ENCODE results near the gene REPS2. TPM values are rescaled to one million over a fixed set of nuclear protein-coding genes. Genes with fewer than 3 reads are reported as not detected.

Gene REPS2
- polyA plus RNA-seq, 12 donors = 6.7 to 18.9 (median 9.8) TPM; not detected in 1

DNA sequence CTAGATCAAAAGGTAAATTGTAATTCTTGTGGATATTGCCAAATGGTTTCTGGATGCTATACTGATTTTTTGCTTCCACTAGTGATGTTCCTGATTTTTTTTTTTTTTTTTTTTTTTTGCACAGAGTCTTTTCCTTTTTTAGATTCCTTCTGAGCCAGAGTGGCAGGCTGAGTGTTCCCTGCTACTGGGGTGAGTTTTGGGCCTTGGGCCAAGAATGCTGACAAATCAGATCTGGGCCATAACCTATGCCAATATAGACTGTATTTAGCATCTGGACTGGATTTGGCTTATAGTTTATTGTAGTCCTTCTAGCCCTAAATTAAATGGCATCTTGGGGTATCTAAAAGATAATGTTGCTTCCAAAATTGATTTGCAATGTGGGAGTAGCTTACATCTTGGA, 52.8 kb downstream of the REPS2 start:
- no peak for DNase-seq

DNA sequence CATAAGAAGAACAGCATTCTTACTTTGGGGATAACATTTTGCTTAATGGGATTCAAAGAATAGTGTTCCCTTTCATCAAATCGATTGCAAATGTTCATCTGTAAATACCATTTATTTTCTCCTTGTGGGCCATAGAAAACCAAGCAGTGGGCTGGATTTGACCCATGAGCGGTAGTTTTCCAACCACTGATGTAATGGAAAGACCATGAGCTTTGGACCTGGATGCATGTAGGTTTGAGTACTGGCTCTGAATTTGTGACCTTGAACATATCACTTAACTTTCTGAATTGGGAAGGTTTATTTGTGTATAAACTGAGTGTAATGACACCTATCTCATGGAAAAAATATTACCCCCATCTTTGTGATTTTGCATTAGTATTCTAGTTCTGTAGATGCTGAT, 54.3 kb downstream of the REPS2 start:
- DNase-seq = no peak

DNA sequence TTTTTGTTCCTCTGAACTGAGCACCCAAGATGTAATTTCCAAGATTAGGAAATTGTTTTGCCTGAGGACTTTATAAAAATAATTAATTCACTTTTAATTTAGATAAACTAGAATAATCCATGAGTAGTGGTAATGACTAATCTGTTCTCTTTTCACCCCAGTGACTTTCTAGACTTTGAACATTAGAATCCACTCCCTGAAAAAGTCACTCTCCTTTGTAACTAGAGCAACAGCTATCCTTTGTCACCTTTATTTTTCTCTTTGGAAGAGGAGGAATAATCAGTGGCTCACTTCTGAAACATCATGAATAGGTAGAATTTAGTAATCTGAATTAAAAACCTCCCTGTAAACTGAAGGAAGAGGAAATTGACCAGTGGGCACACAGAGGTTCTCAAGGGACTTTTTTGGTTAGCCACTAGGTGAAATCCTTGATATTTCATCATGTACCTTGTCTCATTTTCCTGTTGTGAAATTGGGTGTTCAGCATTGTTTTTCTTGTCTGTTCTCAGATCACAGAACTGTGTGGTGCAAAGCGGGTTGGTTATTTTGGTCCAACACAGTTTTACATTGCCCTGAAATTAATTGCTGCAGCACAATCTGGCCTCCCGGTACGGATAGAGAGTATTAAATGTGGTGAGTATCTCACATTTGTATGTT, 59.4 kb downstream of the REPS2 start:
- DNase-seq = no peak

DNA sequence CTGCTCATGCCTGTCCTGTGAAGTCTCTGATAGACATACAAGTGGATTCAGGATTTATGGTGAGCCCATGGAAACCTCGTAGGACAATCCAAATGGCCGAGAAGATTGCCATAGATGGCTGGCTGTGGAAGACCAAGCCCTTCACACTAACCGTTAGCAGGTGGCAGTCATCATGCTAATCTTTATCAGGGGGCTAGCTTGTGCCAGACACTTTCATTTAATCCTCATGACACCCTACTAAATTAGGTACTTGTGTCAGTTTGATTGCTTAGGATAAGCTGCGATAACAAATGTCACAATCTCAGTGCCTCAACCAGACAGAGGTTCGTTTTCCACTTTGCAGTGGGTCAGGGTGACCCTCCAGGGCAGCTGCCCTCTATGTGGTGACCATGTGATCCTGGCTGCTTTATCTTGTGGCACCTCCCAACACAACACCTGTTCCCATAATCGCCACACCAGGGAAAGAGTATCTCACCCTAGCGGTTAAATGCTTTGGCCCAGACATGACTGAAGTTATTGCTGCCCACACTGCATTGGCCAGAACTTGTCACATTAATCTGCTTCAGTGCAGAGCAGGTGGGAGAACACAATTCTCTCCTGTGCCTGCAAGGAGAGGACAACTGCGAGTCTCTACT, 60.8 kb downstream of the REPS2 start:
- no peak for DNase-seq

DNA sequence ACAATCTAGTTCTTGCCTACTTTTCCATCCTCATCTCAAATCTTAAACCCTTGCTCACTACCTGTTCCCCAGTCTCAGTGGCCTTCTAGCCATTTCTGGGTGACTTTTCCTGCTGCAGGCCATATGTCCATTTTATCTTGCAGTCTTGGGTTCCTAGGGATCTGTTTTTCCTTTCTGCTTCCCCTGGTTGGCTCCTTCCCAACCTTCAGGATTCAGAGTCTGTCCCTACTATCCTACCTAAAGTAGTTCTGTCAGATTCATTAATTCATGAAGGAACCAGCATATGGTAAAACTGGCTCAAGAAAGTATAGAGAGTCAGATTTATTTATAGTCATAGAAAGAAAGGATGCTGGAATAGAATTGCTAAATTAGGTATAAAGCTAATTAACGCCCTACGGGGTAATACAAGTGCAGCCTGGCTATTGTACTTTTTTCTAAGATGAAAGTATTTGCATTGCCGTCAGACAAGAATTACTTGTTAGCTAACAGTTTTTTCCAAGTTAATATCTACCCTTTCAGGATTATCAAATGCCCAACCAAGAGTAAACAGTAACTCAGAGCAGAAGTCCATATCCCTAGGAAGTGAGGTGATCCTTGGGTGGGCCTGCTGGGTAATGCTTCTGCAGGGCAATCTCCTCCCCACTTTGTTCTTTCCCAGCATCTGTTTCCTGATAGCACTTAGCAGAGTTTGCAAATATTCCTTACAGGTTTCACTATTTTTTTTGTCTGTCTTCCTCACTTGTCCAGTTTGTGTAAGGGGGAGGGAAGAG, 63.6 kb downstream of the REPS2 start:
- DNase-seq = no peak

DNA sequence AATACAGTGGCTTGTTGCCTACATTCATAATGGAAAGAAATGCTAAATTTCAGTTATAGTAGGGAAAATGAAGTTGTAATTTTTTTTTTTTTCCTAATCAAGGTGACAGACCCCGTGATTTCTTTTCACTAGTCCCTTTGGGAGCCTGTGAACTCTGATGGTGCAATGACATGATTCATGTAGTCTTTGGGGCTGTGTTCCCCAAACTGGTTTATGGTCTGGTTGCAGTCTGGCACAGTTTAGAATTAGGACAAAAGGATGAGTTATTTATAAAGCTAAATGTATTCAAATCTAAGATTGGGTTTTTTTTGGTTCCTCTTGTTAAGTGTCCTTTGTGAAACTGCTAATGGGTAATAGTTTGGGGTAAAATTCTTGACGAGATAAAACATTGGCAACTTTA, 66.0 kb downstream of the REPS2 start:
- no peak for DNase-seq

DNA sequence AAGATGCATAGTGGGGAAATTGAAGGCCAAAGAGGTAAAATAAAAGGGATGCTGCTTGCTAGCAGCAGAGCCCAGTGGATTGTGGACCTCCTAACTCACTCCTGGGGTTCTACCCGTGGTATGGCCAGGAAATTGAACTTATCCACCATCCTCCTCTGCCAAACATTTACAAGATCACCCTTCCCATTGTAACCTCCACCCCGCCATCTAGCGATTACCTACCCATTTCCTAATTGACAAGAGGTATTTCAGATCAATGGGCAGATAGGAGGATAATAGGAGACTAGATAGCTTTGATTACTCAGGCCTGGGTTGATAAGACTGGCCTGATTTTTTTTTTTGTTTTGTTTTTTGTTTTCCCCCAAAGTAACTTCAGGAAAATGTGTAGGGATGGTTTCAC, 67.8 kb downstream of the REPS2 start:
- DNase-seq = no peak

DNA sequence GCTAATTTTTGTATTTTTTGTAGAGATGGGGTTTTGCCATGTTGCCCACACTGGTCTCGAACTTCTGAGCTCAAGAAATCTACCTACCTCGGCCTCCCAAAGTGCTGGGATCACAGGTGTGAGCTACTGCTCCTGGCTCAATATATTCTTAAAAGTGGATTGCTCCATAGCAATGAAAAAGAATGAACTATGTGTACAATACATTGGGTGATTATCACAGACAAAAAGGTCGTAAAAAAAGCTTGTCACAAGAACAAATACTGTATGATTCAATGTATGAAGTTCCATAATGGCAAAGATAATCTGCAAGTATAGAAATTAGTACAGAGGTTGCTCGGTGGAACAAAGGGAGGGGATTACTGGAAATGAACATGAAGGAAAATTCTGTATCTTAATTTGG, 70.7 kb downstream of the REPS2 start:
- DNase-seq = no peak

DNA sequence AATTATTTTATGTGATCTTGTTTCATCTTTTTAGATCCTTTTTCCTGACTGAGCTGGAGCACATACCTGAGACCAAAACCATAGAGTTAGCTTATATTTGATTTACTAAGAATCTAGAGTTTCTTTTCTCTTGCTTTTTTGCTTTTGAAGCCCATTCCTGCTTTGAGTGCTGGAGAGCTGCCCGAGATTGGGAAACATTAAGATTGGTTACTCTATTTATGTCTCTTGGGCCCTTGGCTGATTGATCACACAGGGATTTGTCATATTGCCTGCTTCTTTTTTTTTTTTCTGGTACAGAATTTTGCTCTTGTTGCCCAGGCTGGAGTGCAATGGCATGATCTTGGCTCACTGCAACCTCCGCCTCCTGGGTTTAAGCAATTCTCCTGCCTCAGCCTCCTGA, 73.9 kb downstream of the REPS2 start:
- no peak for DNase-seq

DNA sequence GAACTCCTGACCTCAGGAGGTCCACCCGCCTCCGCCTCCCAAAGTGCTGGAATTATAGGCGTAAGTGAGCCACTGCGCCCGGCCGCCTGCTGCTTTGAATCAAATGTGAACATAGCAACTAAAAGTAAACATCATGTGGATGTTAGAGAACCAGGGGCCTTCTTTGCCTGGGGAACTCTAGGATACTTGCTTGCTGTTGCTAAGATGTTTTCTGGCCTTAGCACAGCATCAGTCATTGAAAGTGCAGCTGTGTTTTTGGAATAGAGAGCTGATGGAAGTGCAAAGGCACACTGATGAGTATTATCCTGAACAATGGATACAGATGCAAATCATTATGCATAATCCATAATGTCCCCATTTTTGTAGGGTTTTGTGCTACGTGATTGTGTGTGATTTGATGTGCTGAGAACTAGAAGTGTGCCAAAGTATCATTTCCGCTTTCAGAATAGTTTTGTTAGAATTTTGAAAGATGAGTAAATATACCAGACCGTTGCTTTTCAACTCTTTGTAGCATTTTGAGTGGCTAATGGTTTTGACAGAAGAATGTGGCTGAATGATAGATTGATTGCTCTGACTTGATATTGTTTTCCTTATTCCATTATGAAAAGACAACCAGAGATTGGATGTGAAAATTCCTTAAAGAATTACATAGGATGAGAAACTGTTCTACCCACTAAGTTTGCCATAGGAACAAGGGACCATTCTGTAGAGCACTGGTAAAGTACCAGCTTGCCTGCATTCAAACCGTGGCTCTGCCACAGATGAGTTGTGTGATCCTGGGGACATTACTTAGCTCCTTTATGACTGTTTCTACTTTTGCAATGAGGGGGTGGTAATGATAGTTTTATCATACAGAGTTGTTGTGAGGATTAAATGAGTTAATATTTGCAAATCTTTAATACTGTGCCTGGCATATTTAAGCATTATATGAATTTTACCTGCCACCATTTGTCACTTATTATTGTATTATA, 74.7 kb downstream of the REPS2 start:
- peak; percentile 67 for DNase-seq

DNA sequence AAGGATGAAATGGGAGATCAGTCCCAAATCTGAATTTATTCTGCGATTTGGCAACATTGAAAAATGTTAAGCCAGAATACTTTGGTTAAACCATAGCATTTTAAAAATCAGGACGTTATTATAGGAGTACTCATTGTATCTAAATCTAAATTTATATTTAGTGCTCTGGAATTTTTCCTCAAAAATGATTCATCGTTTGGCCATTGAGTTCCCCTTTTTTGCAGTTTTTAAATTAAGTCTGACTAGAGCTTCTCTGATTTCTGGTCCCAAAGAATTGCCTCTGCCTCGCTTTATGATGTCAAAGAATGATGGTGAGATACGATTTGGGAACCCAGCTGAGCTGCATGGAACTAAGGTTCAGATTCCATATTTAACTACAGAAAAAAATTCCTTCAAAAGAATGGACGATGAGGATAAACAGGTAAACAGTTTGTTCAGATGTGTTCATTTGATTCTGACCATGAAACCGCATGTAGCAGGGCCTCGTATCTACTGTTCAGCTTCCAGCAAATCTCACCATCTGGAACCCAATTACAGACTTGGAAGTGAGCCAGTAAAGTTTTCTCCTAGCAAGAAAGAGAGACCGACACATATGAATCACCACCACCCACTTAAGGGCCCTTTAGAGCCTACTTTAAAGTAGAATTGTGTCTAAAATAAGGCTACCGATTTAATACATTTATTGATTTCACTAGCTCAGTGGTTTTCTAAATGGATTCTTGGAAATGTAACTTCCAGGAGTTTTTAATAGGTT, 75.6 kb downstream of the REPS2 start:
- DNase-seq = no peak

DNA sequence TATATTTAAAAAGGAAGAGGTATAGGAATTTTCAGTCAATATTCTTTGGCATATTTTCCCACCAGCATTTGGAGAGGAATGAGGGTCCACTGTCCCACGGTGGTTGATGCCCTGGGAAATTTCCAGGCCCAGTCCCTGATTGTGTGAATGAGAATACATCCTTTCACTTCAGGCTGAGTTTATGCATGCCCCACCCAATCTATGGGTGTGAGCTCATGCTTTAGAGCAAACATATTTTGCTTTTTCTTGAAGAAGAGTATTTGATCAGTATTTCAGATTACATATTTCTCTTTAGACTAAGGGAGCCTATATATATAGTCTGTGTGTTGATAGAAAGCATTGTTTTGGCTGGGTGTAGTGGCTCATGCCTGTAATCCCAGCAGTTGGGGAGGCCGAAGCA, 77.2 kb downstream of the REPS2 start:
- DNase-seq = no peak

DNA sequence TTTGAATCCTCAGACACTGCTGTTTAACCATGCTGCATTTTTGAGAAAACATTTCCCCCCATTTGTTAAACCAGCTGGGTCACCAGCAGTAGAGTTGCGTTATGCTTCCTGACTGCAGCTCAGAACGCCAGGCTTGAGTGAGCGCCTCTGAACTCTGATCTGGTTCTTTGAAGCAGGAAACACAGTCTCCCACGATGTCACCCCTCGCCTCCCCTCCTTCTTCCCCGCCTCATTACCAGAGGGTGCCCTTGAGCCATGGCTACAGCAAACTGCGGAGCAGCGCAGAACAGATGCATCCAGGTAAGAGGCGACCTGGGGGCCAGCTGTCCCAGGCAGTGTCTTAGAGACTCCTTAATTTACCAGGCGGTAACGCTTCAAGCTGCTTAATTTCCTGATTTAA, 78.4 kb downstream of the REPS2 start:
- no peak for DNase-seq

DNA sequence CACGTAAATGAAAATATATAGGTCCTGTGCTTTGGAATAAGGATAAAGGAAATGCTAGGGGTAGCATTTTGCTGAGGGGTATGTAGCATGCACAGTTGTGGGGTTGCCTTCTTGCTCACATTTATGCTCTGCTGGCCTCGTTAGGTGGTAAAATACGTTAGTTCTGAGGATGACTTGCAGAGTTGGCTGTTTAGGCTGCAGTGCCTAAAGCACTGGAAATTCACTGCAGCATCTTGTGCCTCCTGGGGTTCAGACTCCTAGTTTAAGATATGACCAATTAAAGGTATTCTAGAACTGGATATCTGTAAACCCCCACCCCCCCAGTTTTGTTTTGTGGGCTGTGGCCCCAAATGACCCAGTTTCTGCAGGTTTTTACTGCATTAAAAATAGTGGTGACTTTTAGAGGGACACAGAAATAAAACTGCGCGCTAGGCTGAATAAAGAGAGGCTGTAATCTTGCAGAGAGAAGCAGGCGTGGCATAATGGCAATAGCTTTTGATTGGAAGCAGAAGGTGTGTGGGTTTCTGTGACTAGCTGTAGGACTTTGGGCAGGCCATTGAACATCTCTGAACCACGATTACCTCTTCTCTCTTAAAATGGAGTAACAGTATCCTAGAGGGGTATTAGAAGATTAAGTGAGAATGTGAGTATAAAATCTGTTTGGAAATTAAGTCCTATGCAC, 79.3 kb downstream of the REPS2 start:
- no peak for DNase-seq

DNA sequence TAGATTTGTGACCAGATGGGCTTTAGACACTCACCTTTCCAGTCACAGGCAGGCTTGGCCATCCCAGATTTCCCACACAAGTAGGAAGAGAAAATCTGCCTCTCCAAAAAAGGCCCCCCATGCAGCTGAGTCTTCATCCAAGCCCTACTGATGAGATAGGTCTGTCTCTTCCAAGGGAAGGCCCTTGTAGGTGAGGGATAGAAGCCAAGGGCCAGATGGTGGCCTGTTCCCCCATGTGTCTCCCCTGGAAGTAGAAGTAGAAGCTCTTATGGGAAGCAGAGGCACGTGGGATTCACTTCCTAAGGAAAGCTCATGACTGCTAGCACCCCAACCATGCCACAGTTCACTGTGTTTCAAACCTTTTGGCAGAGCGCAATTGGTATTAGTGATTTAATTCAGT, 81.5 kb downstream of the REPS2 start:
- no peak for DNase-seq

DNA sequence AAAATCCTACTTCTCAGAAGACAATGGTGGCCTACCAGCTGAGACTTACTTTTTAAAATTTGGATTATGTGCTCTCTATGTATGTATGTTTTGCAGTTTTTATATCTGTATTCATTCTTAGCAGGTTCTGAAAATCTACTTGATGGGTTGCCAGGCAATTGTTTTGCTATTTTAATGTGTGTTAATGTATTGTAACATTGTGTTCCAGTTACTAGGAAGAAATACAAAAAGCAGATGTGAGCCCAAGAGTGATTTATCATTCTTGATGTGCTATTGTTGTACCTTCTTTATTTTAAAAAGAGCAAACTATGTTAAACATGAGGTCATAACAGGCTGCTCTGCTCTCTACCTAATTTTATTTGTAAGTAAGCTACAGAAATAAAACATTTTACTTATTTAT, 81.9 kb downstream of the REPS2 start:
- no peak for DNase-seq

DNA sequence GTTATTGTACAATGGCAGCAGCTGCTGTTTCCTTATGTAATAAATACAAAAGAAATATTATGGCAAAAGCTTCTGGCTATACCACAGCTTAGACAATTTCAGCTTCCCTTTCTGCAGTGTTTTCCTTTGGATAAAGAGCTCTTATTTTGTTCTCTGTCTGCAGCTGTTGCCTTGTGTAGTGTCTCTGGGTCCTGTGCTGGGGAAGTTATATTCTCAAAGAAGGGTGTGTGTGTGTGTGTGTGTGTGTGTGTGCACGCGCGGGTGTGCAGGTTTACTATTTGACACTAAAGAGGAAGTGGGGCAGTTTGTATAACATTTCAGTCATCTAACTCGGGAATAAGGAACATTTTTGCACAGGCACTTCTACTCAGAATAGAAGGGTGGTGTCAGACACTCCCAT, 83.6 kb downstream of the REPS2 start:
- DNase-seq = no peak

DNA sequence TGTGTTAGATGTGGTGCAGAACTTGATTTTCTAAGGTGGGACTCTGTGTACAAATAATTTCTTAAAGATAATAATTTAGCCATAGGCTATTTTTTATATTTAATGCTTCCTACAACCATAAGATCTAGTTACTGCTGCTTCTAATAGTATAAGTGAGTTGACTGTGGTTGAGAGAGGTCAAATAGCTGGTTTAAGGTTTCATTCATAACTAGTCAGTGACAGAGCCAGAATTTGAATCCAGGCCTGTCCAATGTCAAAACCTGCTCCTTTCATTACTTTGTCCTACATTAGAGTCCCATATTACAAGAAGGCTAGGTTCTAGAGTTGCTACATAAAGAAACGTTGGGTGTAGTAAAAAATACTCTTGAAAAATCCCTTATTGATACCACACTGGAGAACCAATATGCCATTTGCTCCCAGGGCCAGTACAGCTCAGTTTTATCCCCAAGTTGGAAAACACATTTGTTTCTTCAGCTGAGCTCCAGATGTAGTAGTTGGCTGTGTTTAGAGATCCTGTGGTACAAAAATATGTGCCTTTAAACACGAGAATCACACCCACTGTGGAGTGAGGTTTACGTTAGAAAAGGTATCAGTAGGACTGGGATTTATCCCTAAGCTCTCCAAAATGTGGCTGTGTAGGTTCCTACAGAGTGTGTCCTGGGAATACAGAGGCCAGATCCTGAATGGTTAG, 84.3 kb downstream of the REPS2 start:
- no peak for DNase-seq

DNA sequence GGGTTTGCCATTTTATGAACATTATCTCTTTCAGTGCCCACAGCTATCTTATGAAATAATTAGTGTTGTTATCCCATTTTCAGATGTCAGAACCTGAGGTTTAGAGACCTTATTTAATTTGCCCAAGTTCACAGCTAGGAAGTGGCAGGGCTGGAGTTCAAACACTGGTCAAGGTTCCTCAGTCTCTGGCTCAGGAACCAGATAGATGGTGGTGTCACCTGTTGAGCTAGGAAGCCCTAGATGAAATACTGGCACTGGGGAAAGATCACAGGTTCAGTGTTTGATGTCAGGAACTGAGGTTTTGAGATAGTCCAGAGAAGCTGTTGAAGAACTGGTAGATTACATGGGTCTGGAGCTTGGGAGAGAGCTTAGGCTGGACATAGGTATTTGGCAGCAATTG, 85.4 kb downstream of the REPS2 start:
- no peak for DNase-seq

DNA sequence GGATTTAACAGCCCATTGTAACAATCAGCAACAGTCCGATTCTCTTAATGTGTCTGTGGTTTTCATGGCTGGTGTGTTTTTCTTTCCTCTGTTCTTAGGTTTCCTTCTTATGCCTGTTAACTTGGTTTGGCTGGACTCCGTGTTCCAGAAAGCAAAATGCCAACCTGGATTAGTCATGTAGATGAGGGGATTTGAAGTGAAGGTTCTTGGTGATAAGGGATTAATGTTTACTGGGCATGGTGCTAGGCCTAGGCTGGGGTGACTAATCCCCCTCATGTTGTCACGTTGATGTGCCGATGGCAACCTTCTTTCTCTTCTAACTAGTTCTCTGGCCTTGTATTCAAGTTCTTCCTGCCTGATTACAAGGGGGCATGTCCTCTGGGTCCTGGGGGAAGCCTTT, 85.9 kb downstream of the REPS2 start:
- DNase-seq = no peak

Data from muscle of arm (tissue), 12 donors.